GM19043 (cell line): ENCODE measurements around the gene SLC16A11.
"Not testable (repeated sequence)": the region's sequence is repeated elsewhere in the genome, so short reads cannot be mapped to it uniquely, and the experiment has no call there.

Experiments
- ATAC-seq: cut with Tn5 transposase; IDR thresholded peaks from one replicate; pipeline ENCODE4 v1.9.1; 2021; ENCODE audit warnings: low read depth; ENCODE audit not compliant: unreplicated experiment

Gene SLC16A11

DNA sequence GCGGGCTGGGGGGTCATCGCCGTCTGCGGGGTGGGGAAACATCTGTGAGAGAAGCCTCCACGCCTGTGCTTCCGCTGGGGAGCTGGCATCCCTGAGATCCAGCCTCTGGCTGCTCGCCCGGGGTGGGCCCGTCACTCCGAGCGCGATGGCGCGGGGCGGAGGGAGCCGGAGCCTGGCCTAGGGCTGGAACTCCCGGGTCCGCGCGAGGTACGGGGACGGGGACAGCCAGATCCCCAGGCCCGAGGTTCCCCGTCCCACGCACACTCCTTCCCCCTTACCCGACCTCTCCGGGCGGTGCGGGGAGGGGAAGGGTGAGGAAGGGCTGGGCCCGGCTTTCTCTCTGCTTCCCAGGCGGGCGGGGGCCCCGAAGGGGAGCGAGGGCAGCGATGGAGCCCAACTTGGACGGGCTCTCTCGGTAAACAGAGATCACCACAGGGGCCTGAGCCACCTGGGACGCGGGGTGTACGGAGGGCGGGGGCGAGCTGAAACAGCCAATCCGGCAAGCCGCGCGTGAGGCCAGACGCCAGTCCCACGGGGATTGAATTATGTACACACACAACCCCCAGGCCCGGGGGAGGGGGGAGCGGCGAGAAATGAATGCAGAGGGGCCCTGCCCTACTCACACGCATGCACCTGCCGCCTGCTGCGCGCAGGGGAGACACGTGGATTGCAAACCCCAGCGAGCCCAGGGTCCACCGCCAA is at the start of gene SLC16A11:
Gene SLC16A11 (minus strand): TSS at position 596 of the 702 bp plus-strand sequence. CDS start 579 bp downstream, at position 17.
- no peak for ATAC-seq

DNA sequence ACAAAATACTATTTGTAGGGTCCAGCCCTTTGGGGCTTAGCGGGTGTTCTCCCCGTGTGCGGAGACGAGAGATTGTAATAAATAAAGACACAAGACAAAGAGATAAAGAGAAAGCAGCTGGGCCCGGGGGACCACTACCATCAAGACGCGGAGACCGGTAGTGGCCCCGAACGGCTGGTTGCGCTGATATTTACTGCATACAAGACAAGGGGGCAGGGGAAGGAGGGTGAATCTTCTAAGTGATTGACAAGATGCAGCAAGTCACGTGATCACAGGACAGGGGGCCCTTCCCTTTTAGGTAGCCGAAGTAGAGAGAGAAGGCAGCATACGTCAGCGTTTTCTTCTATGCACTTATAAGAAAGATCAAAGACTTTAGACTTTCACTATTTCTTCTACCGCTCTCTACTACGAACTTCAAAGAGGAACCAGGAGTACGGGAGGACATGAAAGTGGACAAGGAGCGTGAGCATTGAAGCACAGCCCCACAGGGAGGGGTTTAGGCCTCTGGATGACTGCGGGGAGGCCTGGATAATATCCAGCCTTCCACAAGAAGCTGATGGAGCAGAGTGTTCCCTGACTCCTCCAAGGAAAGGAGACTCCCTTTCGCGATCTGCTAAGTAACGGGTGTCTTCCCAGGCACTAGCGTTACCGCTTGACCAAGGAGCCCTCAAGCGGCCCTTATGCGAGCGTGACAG is 47.6 kb upstream of the SLC16A11 start:
- not testable (repeated sequence) for ATAC-seq

GRCh38 chr17:7089570-7089969 is 45.7 kb upstream of the SLC16A11 start:
- ATAC-seq: not testable (repeated sequence)

- ATAC-seq: not testable (repeated sequence)
These were observed 44.5 kb upstream of the SLC16A11 start for GRCh38 chr17:7088442-7088841.

DNA sequence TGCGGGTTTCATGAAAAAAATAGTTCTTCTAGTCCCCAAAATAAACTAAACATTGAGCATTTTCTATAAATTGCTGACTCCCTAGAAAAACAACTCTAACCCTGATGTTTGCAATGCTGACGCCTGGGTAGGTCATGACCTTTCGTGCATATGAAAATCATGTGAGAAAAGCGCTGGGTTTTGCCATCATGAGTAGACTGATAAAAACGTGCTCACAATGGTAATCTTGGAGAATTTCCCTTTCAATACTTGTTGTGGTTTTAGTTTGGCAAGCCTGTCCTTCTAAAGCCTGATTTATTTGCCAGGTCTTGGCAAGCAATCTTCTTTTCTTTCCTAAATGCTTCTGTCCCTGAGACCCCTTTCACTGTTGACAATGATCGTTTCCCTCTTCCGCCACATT is 40.2 kb upstream of the SLC16A11 start:
- ATAC-seq: no peak

GRCh38 chr17:7083592-7083991 is 39.7 kb upstream of the SLC16A11 start:
- ATAC-seq: no peak

DNA sequence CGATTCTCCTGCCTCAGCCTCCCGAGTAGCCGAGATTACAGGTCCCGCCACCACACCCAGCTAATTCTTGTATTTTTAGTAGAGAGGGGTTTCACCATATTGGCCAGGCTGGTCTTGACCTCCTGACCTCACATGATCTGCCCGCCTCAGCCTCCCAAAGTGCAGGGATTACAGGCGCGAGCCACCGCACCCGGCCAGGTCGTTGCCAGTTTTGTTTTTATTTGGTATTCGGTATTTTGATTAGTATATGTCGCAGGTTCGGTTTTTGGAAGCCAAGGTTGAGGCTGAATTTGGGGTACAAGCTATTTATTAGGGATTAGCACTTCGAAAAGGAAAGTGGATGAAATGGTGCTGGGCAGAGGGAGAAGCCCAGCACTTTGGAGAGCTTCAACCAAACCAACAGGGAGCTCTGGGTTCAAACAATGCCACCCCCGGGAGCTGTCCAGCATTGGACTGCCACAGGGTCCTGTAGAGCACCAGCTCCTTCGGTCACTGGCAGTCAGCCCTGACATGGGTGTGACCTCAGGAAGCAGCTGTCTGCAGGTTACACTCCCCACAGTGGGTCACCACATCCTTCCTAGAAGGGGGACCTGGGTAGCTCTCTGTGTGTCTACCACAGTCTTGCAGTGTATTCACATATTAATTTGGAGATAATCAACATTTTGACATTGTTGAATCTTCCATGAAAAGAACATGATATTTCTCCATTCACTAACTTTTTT is 37.6 kb upstream of the SLC16A11 start:
- no peak for ATAC-seq

DNA sequence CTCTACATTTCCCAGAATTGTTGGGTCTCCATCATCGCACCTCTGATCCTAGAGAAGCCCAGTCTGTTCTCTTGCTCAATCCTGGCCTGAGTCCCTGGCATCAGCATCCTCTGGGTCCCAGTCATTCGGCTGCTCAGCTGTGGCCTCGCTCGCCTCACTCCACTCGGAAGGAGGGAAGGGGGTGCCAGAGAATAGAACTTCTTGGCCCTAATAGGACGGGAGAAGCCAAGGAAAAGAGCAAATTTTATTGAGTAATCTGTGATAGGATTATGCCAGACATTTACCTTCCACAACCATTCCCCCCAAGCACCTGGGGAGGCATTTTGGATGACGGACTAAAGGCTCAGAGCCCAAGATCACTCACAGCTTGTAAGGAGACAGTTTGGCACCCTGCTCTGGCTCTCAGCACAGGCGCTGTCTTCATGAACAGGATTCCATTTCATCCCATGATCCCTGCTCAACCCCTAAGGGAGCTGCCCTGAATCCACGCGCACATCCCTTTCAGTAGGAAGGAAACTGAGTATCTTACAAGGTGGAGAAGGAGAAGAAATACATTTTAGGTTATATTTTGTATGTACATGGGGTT is 36.7 kb upstream of the SLC16A11 start:
- ATAC-seq: no peak

DNA sequence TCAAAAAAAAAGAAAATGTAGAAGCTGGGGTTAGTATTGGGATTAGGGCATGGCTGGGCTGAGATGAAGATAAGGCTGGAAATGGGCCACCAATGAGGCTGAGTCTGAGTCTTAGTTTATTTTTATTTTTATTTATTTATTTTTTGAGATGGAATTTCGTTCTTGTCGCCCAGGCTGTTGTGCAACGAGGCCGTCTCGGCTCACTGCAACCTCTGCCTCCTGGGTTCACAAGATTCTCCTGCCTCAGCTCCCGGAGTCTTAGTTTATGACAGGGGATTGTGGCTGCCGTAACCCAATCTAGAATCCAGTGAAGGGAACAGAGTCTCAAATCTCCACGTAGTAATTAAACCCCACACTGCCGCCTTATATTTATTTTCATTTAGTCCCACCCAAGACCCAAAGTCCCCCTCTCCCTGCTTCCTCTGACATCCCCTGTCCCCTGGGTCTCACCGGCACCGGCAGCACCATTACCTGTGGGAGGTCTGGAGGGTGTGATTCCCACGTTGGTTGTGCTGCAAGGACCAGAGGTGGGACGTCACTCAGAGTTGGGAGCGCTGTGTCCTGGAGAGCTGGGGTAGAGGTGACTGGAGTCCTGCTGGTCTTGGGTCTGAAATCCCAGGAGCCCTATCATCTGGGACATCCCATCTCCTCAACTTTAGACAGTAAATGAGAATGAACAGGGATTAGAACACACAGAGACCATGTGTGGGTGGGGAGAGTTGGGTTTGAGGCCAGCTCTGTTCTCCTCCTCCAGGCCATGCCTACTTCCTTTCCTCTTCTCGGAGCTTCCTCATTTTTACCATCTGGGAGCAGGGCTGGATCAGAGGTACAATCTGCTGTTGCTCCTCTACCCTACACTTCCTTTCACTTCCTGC is 35.9 kb upstream of the SLC16A11 start, which contains the start of gene CLEC10A:
Gene CLEC10A (minus strand): TSS at position 671 of the 875 bp plus-strand sequence. CDS start 1,439 bp downstream, outside the sequence.
- no peak for ATAC-seq

- ATAC-seq: no peak
These were observed 34.8 kb upstream of the SLC16A11 start for GRCh38 chr17:7078711-7079110.

DNA sequence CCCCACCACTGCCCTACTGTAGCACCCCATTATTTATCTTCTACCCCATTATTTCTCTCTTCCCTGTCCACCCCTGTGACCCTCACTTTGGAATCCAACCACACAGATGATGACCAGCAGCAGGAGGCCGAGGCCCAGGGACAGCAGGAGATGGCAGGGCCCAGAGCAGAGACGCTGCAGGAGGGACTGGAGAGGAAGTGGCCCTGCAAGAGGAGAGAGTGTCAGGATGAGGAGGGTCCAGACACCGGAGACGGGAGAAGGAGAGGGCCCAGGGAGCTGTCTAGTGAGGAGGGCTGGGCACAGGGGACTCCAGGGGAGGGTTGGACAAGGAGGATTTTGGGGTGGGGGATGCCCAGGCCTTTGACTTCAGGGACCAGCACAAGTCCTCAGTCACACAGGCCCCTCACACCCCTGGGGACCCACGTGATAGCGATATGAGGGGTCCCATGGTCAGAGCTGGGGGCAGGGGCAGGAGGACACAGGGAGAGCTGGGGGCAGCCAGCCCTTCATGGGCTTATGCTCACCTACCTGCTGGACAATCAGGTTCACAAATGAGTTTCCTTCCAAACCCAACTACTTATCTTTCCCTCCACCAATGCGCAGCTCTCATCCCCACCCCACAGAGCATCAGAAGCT is 34.1 kb upstream of the SLC16A11 start:
- ATAC-seq: no peak

- no peak for ATAC-seq
These were observed 31.0 kb upstream of the SLC16A11 start for GRCh38 chr17:7074931-7075330.

GRCh38 chr17:7072406-7072805 is 28.5 kb upstream of the SLC16A11 start:
- no peak for ATAC-seq

DNA sequence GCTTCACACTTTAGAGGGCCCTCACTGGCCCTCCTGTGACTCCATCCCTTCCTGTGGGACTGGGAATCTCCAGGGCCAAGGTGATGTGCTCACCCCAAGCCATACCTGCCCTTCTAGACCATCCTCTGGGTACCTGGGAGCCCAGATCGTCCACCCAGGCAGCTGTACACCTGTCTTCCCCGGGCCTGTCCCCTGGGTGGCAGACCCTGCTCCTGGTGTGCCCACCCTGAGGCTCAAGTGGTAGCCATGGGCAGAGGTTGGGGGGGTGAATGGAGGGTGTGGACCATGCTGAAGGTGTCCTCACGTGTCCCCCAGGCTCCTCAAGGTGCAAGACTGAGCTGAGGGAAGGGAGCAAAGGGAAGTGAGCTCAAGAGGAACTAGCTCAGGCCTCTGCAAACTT is 26.8 kb upstream of the SLC16A11 start:
- ATAC-seq: no peak

DNA sequence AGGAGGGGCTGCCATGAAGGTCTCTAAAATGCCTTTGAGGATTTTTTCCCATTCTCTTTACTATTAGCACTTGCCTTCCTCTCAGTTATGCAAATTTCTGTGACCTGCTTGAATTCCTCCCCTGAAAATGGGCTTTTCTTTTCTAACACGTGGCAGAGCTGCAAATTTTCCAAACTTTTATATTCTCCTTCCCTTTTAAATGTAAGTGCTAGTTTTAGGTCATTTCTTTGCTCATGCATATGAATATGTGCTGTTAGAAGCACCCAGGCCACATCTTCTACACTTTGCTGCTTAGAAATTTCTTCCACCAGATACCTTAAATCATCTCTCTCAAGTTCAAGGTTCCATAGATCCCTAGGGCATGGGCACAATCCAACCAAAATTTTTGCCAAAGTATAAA is 24.4 kb upstream of the SLC16A11 start:
- no peak for ATAC-seq

- no peak for ATAC-seq
These were observed 23.3 kb upstream of the SLC16A11 start for GRCh38 chr17:7067198-7067597.

DNA sequence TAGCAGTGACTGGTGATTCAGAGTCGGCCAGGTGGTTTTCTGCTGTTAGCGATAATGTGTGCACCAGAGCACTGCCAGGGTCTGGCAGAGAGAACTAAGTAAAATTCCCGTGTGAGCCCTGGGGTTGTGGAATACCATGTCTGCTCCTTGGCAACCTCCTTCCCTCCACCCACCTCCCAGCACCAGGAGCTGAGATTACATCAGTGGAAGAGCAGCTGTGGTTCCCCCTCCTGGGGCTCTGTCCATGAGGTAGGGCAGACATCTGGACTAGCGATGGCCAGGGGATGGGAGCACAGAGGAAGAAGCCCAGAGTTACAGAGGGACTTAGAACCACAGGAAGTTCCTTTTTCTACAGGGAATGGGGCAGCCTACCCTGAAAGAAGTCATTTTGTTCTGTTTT is 20.4 kb upstream of the SLC16A11 start:
- no peak for ATAC-seq

DNA sequence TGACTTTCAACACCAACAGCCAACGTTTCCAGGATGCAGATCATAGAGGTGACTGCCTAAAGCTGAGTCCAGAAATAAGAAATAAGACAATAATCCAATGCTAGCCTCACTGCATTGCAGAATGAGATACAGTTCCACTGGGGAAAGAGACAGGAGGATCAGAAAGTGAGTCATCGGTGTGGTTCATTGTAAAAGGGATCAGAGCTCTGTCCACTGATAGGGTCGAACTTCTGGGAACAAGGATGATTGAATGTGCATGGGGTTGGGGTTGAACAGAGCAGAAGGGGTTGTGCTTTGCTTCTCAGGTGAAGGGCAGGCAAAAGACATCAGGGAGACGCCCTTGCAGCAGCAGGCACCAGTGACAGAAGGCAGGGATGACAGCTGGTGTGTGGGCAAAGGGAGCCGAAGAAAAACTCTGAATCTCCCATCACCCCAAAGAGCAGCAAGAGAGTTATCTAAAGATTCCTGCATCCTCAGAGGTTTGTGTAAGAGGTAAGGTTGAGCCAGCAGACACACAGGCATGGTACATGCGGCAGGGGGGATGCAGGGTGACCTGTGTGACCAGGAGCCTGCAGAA is 19.7 kb upstream of the SLC16A11 start:
- ATAC-seq: no peak

DNA sequence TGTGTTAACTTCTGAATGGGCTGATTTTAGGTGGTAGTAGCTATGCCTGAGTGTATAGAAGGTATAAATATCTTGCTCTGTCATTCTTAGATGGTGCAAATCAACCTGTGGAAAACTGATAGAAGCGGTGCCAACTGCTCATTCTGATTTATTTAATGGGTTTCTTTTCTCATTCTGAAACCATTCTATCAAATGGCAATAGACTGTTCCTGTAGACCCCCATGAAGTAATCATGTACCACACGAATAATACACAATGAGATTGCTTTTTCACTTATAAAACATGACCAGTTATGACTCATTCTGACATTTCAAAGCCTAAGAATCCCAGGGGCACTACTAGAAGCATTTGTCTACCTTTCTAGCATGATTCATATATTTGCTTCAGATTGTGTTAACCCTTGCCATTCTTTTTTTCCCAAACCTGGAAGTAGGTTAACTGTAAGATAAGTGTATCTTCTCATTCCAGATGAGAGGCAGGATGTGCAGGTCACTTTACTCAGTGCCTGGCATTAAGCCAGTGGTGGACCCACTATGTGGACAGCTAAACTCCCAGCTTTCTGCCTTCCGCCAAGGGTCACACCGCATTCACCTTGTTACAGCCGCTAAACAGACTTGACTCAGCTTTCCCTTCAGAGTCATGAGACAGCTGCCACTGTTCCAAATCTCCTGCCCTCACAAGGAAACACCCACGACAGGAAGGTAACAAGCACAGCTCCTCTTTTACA is 16.4 kb upstream of the SLC16A11 start:
- ATAC-seq: no peak
